H54 (cell line): Measurements from ENCODE around the gene MMP24.
"Not testable (repeated sequence)": the region's sequence is repeated elsewhere in the genome, so short reads cannot be mapped to it uniquely, and the experiment has no call there.

Experiments used
- DNase-seq: peaks from one replicate; pipeline ENCODE4 v3.0.0; 2011; ENCODE audit warnings: low spot score, mixed read lengths; ENCODE audit not compliant: insufficient read length
- FAIRE-seq: peaks from 3 replicates; lab custom pipeline; 2011; peaks lifted over from hg19 to GRCh38; lab: Jason Lieb, UNC
- POLR2A ChIP-seq: IDR thresholded peaks from 2 replicates; pipeline ENCODE4 v1.6.1; 2011; ENCODE audit warnings: low read depth, mild to moderate bottlenecking, low read length

MMP24 gene

GRCh38 chr20:35305682-35306556 is 79.4 kb downstream of the MMP24 start:
- FAIRE-seq: no peak
- DNase-seq: peak; percentile 87
- TF ChIP-seq POLR2A: no peak

GRCh38 chr20:35306931-35307517 is 80.5 kb downstream of the MMP24 start:
- DNase-seq (no peak), FAIRE-seq (no peak)
- TF ChIP-seq POLR2A: no peak

- peak; percentile 33; the same call in 1 of the 2 replicates for TF ChIP-seq POLR2A
- DNase-seq (no peak), FAIRE-seq (no peak)
Observed at GRCh38 chr20:35307666-35308653, 81.5 kb downstream of the MMP24 start.

GRCh38 chr20:35311409-35311808 is 84.9 kb downstream of the MMP24 start:
- FAIRE-seq (no peak), DNase-seq (no peak)
- TF ChIP-seq POLR2A: no peak

GRCh38 chr20:35311822-35312221 is 85.3 kb downstream of the MMP24 start:
- FAIRE-seq (no peak), DNase-seq (no peak)
- TF ChIP-seq POLR2A: no peak

- FAIRE-seq (peak; percentile 20), DNase-seq (no peak)
- no peak for TF ChIP-seq POLR2A
Observed at GRCh38 chr20:35312318-35312717, 85.8 kb downstream of the MMP24 start.

GRCh38 chr20:35314816-35315631 is 88.5 kb downstream of the MMP24 start:
- no peak for TF ChIP-seq POLR2A
- no peak for DNase-seq
- FAIRE-seq: no peak

GRCh38 chr20:35315632-35316020 is 89.1 kb downstream of the MMP24 start:
- DNase-seq, FAIRE-seq: not testable (repeated sequence)

- TF ChIP-seq POLR2A: no peak
- FAIRE-seq (no peak), DNase-seq (no peak)
Observed at GRCh38 chr20:35316086-35316485, 89.6 kb downstream of the MMP24 start.

GRCh38 chr20:35317416-35318210 is 91.1 kb downstream of the MMP24 start:
- TF ChIP-seq POLR2A: no peak
- no peak for DNase-seq
- FAIRE-seq: no peak

GRCh38 chr20:35318502-35319157 is 92.1 kb downstream of the MMP24 start:
- TF ChIP-seq POLR2A: no peak
- DNase-seq (no peak), FAIRE-seq (peak; percentile 81)
